Activated CD4-positive, alpha-beta T cell treated with anti-CD3 and anti-CD28 coated beads for 24 hours (primary cell): Measurements from ENCODE around the gene C16orf90.
"Not testable (repeated sequence)": the region's sequence is repeated elsewhere in the genome, so short reads cannot be mapped to it uniquely, and the experiment has no call there.

Experiments
- DNase-seq, 2 donors: peaks; one replicate each; pipeline ENCODE4 v3.0.0-alpha.2; 2020; ENCODE audit warnings: low read depth in 2 of 2

The C16orf90 gene

DNA sequence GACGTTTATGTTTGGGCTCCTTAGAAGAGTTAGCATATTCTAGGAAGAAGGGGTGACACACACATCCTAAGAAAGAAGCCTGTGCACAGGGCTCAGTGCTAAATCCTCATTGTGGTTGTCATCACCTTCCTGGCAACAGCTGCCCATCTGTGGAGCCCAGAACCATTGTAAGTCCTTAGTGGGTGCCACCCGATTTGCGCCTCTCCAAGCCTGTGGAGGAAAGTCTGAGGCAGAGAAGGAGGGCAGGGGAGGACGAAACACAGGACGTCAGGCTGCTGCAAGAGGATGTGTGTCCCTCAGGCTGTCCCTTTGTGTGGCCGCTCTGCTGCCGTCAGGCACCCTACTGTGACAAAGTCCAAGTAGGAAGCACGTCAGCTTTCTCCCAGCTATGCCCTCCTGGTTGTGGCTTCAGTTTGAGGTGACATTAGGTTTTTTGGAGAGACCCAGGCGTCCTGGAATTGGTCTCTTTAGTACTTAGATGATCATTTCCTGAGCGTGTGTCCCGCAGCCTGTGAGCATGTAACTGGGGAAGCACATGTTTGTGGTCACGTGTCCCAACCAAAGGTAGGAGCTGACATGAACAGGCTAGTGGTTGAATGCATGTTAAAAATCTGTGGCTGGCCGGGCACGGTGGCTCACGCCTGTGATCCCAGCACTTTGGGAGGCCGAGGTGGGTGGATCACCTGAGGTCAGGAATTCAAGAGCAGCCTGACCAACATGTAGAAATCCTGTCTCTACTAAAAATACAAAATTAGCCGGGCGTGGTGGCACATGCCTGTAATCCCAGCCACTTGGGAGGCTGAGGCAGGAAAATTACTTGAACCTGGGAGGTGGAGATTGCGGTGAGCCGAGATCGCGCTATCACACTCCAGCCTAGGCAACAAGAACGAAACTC lies 16.2 kb upstream of the C16orf90 start:
- DNase-seq = no peak

DNA sequence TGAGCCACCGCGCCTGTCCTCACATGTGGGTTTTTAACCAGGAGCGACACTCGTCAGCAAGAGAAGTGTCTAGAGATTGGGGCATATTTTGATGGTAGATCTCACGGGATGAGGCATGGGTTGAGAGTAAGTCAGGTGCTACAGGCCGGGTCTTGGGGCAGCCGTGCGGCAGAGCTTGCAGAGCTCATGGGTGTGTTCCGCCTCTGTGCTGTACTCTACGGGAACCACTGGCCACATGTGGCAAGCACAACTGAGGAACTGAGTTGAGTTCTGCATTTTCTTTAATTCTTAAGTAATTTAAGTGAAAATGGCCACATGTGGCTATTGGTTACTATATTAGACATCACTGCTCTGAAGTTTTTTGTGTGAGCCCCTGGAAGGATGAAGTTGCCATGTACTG lies 15.1 kb upstream of the C16orf90 start:
- no peak for DNase-seq

DNA sequence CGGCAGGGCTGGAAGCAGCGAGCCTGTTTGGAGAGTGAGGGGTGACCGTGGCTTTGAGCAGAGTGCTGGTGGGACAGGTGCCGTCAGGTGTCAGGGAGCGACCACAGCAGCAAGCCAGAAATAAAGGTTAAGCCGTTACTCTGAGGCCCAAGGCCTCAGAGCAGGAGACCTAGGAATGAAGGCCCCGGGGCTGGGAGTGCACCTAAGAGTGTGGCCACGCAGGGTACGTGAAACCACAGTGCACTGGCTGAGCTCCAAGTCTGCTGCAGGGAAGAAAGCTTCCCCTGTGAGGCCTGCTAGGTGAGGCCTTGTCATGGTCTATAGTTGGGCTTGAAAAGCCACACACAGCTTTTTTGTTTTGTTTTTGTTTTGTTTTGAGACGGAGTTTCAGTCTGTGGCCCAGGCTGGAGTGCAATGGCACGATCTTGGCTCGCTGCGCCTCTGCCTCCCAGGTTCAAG lies 14.2 kb upstream of the C16orf90 start:
- peak in 1 of 2 donors; percentile 47 for DNase-seq

- DNase-seq = no peak
Observed at GRCh38 chr16:3508736-3509135, 13.4 kb upstream of the C16orf90 start.

DNA sequence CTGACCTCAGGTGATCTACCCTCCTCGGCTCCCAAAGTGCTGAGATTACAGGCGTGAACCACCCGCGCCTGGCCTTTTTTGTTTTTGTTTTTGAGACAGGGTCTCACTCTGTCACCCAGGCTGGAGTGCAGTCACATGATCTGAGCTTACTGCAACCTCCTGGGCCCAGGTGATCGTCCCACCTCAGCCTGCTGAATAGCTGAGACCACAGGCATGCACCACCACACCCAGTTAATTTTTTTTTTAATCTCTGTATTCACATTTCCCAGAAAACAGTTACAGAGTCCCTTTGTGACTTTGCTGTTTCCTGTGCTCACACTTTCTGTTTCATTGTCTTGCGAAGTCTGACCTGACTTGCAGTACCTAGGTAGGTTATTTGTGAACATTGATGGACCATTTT lies 8.2 kb upstream of the C16orf90 start:
- peak in 1 of 2 donors; percentile 19 for DNase-seq

DNA sequence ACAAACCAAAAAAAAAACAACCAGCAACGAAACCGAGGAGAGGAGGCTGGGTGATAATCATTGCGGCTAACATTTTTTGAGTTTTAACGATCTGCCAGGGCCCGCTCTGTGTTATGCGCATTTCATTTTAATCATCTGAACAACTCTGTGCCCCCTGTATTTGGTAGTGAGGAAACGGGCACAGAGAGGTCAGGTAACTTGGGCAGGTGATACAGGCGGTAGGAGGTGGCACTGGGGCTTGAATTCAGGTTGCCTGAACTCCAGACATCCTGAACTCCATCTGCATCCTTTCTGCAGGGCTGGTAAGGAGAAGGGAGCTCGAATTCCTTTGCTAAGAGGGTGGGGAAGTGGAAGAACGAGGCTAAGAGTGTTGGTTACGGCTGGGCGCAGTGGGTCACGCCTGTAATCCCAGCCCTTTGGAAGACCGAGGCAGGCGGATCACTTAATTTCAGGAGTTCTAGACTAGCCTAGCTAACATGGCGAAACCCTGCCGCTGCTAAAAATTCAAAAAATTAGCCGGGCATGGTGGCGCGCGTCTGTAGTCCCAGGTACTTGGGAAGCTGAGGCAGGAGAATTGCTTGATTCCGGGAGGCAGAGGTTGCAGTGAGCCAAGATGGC lies 6.6 kb upstream of the C16orf90 start:
- DNase-seq = no peak

GRCh38 chr16:3501412-3501761 lies 6.1 kb upstream of the C16orf90 start:
- DNase-seq = not testable (repeated sequence)

DNA sequence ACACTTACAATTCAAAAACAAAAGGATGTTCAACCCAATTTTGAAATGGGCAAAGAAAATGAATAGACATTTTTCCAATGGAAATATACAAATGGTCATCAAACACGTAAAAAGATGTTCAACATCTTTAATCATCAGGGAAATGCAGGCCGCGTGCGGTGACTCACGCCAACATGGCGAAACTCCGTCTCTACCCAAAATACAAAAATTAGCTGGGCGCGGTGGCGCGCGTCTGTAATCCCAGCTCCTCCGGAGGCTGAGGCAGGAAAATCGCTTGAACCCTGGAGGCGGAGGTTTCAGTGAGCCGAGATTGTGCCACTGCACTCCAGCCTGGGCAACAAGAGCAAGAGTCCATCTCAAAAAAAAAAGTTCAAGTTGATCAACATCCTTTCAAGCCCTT lies 3.7 kb upstream of the C16orf90 start:
- DNase-seq = no peak

- no peak for DNase-seq
Observed at GRCh38 chr16:3497771-3498170, 2.5 kb upstream of the C16orf90 start.

- no peak for DNase-seq
Observed at GRCh38 chr16:3496386-3496785, 1.1 kb upstream of the C16orf90 start.

GRCh38 chr16:3494386-3494973 lies 809 bp downstream of the C16orf90 start:
- no peak for DNase-seq

GRCh38 chr16:3492356-3492755 lies 2.9 kb downstream of the C16orf90 start:
- DNase-seq = no peak

DNA sequence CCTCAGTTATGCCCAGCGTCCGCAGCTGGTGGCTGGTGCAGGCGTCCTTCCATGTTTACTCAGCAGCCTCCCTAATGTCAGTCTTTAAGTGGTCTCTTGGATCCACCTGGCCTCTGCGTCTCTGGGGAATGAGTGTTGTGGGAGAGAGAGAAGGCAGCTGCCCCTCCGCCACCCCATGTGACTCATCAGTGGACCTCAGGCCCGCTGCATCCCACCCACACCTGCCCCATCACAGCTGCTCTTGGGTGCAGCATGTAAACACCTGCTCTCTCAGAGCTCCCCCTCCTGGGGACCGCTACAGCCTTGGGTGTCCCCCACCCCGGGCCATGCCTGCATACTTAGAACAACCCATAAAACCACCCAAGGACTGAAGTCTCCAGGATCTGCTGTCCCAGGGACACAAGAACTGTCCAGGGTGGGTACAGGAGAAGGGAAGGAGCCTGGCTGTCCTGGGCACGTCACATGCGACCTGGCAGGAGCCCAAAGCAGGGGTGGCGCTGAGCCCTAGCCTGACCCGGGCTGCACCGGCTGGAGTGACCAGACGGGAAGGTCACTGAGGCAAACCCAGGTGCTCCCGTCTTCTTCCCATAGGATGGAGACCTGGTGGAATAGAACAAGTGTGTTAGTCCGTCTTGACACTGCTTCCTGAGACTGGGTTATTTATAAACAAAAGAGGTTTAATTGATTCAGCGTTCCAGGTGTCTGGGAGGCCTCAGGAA lies 4.2 kb downstream of the C16orf90 start:
- no peak for DNase-seq

- no peak for DNase-seq
Observed at GRCh38 chr16:3488801-3489200, 6.5 kb downstream of the C16orf90 start.

DNA sequence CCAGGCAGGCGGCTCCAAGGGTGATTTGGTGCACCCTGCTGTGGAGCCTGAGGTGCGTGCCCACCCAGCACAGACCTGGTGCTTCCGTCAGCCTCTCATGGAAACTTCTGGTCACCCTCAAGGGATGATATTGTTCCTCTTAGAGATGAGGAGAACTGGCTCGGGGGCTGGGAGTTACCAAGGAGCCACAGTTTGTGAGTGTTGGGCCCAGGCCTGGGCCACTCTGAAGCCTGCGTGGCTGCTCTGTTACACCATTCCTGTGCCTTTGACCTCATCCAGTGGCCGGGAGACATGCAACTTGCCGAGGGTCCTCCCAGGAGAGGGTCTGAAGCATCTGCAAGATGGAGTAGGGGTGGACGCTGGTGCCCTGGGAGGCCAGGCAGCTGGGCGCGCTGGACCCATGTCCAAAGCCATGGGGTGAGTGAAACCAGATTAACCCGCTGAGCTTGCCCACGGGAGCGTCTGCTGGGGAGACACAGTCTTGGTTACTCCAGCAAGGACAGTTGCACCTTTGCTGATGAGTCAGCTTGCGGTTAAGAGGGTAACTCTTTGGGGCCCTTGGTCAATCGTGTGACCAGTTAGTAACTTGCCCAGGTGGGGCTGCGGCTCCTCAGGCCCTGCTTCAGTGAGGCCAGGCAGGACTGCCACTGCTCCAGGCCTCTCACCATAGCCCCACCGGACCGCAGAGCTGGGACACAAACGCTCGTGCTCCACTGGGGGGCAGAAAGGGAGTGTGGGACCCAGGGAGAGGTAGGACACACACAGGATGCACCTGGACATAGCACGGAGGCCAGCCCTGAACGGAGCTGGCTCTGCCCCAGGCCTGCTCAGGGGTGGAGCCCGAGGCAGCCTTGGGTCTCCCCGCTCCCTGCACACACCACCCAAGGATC lies 7.5 kb downstream of the C16orf90 start:
- DNase-seq = no peak

DNA sequence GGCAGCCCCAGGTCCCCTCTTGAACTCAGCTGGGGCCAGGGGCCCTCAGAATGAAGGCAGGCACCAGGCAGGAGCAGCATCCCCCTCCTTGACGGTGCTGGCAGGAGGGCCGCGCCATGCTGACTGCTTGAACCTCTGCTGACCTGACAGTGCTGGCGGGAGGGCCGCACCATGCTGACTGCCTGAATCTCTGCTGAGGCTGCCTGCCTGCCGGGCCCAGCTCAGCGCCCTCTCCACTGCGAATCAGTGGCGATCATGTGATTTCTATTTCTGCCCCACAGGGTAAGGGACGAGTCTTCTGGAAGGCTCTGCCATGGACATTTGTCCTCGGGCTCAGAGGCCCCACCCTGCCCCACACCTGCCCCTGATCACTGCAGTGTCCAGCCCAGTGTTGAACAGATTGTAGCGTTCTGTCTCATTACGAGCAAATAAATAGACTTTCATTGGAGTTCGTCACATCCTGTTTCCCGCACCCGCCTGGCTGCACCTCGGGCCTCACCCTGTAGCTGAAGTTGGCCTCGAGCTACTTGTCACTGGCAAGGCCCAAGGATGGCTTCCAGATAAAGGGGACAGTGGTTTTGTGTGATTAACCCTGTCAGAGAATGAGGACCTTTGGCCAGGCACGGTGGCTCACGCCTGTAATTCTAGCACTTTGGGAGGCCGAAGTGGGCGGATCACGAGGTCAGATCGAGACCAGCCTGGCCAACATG lies 8.6 kb downstream of the C16orf90 start:
- no peak for DNase-seq

- no peak for DNase-seq
Observed at GRCh38 chr16:3485821-3486505, 9.3 kb downstream of the C16orf90 start.

GRCh38 chr16:3485097-3485745 lies 10.1 kb downstream of the C16orf90 start:
- no peak for DNase-seq

DNA sequence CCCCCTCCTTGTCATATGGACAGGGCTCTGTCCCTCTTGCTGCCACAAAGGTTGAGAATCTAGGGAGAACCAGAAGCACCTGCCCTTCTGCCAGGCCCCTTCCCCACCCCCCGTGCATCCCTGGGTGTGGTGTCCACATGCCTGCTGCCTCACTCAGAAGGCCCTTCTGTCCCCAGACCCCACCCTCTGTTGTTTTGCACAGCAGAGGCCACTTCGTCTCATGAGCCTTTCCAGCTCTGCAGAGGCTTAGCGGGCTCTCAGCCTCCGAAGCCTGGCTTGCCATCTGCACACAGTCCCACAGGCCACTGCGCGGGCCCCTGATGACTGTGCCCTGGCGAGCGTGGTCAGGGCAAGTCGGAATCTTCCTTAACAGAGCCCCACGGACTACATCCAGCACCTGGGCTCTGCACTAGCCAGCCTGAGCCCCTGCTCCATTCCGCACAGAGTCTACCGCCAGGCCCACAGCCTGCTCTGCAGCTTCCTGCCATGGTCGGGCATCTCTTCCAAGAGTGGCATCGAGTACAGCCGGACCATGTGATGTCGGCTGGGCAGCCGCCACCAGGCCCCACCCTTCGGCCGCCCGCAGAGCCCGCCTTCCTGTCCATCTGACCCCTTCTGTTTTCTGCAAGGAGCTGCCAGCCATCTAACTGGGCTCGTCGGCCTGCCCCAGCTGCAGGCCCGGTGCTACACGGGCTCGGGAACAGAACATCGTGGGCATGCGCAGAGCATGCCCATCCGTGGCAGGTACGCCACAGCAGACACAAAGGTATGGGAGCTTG lies 10.8 kb downstream of the C16orf90 start:
- no peak for DNase-seq
